SK-N-SH (cell line): ENCODE measurements around the gene PLCH1. TPM values are rescaled to one million over a fixed set of nuclear protein-coding genes. Genes with fewer than 3 reads are reported as not detected.

Experiments
- CTCF ChIA-PET: fragments of 300-600, 350-600 bp; formaldehyde crosslinking; extraction: SDS; loops from one replicate; lab custom pipeline; 2021; lab: Yijun Ruan, JAX
- POLR2A ChIA-PET: fragments of 350-600 bp; sonication (Branson Sonifier 250); formaldehyde crosslinking; extraction: SDS; loops from one replicate; lab custom pipeline; 2020; ENCODE audit warnings: antibody characterized with exemption, inconsistent platforms; lab: Yijun Ruan, JAX
- DNase-seq: peaks from one replicate; pipeline ENCODE4 v3.0.0; 2012
- H2AFZ ChIP-seq: fragments of 200-600 bp; sonication (generic); 2 replicates; pipeline ENCODE4 v1.8.1; 2016; ENCODE audit warnings: antibody characterized with exemption, mild to moderate bottlenecking, low read depth
- H3F3A ChIP-seq: fragments of 200-600 bp; sonication (generic); replicated peaks from 2 replicates; pipeline ENCODE3; 2016; ENCODE audit warnings: antibody characterized with exemption, mild to moderate bottlenecking; ENCODE audit not compliant: insufficient read depth
- H3K27ac ChIP-seq, 2 experiments: fragments of 200-500 bp in 1 of 2; fragments of 200-600 bp in 1 of 2; sonication (Bioruptor generic) in 1 of 2; sonication (generic), shearing (Covaris generic) in 1 of 2; 2 replicates each; pipeline versions ENCODE4 v1.5.1 to v1.6.1; 2014 to 2016; ENCODE audit warnings: low read depth in 2 of 2, inconsistent platforms in 1 of 2, low read length in 1 of 2, mild to moderate bottlenecking in 1 of 2, mixed read lengths in 1 of 2
- H3K27me3 ChIP-seq: fragments of 200-600 bp; sonication (generic), shearing (Covaris generic); 2 replicates; pipeline ENCODE4 v1.6.1; 2016; ENCODE audit warnings: mixed run types; ENCODE audit not compliant: insufficient read depth
- H3K36me3 ChIP-seq, 2 experiments: fragments of 200-500 bp in 1 of 2; fragments of 200-600 bp in 1 of 2; sonication (Bioruptor generic) in 1 of 2; sonication (generic) in 1 of 2; replicated peaks in 1 of 2; 2 replicates each; pipeline versions ENCODE3 to v1.5.1; 2014 to 2016; ENCODE audit warnings: low read length in 1 of 2, mild to moderate bottlenecking in 1 of 2; ENCODE audit not compliant: insufficient read depth in 2 of 2, control insufficient read depth in 1 of 2
- H3K4me1 ChIP-seq, 2 experiments: fragments of 200-500 bp in 1 of 2; fragments of 200-600 bp in 1 of 2; sonication (Bioruptor generic) in 1 of 2; sonication (generic), shearing (Covaris generic) in 1 of 2; 2 replicates each; pipeline versions ENCODE4 v1.5.1 to v1.6.1; 2014 to 2016; ENCODE audit warnings: low read depth in 1 of 2, low read length in 1 of 2, mixed run types in 1 of 2; ENCODE audit not compliant: insufficient read depth in 2 of 2, control insufficient read depth in 1 of 2
- H3K4me2 ChIP-seq: fragments of 200-600 bp; sonication (generic), shearing (Covaris generic); 2 replicates; pipeline ENCODE4 v1.6.1; 2017; ENCODE audit warnings: mixed run types
- H3K4me3 ChIP-seq, 2 experiments: fragments of 200-500 bp in 1 of 2; fragments of 200-600 bp in 1 of 2; sonication (Bioruptor generic) in 1 of 2; sonication (generic), shearing (Covaris generic) in 1 of 2; 2 replicates each; pipeline versions ENCODE4 v1.5.1 to v1.8.1; 2014 to 2016; ENCODE audit warnings: low read depth in 2 of 2, inconsistent platforms in 1 of 2, low read length in 1 of 2, mild to moderate bottlenecking in 1 of 2, mixed read lengths in 1 of 2, moderate library complexity in 1 of 2
- H3K79me2 ChIP-seq: fragments of 200-600 bp; sonication (generic); 2 replicates; pipeline ENCODE4 v1.8.1; 2017; ENCODE audit warnings: mild to moderate bottlenecking; ENCODE audit not compliant: insufficient read depth
- H3K9ac ChIP-seq: fragments of 200-600 bp; sonication (generic); 2 replicates; pipeline ENCODE4 v1.6.1; 2017; ENCODE audit warnings: mixed run types
- H3K9me2 ChIP-seq: fragments of 200-600 bp; sonication (generic); 2 replicates; pipeline ENCODE4 v1.6.1; 2017; ENCODE audit warnings: mixed run types
- H3K9me3 ChIP-seq: fragments of 200-600 bp; sonication (generic); 2 replicates; pipeline ENCODE4 v1.6.1; 2017; ENCODE audit warnings: mixed run types, mild to moderate bottlenecking, moderate library complexity
- H4K20me1 ChIP-seq: fragments of 200-600 bp; sonication (generic); 2 replicates; pipeline ENCODE4 v1.6.1; 2017; ENCODE audit warnings: mild to moderate bottlenecking, mixed run types; ENCODE audit not compliant: insufficient read depth
- CTCF ChIP-seq: fragments of 200-600 bp; sonication (generic); IDR thresholded peaks from 2 replicates; pipeline ENCODE4 v1.6.1; 2017; ENCODE audit warnings: antibody characterized with exemption, mild to moderate bottlenecking, moderate library complexity
- ELF1 ChIP-seq: IDR thresholded peaks from 2 replicates; pipeline ENCODE4 v1.4.0; 2012
- EZH2phosphoT487 ChIP-seq: fragments of 200-600 bp; sonication (generic); IDR thresholded peaks from 2 replicates; pipeline ENCODE4 v1.6.1; 2017; ENCODE audit warnings: low read depth, mixed run types, mild to moderate bottlenecking, antibody characterized with exemption, moderate library complexity, borderline replicate concordance
- FOXJ3 ChIP-seq: sonication (generic); formaldehyde crosslinking; IDR thresholded peaks from 2 replicates; pipeline ENCODE4 v1.5.1; 2020; ENCODE audit warnings: mild to moderate bottlenecking, missing genetic modification reagents
- FOXM1 ChIP-seq: IDR thresholded peaks from 2 replicates; pipeline ENCODE4 v1.4.0; 2012; ENCODE audit warnings: low read depth, mild to moderate bottlenecking
- GABPA ChIP-seq: IDR thresholded peaks from 2 replicates; pipeline ENCODE4 v1.4.0; 2012; ENCODE audit warnings: low read depth, mild to moderate bottlenecking
- MXI1 ChIP-seq: IDR thresholded peaks from 2 replicates; pipeline ENCODE4 v1.6.1; 2012; ENCODE audit warnings: mild to moderate bottlenecking, low read depth, low read length, improper control_type of control experiment
- NFIC ChIP-seq: IDR thresholded peaks from 2 replicates; pipeline ENCODE4 v1.4.0; 2012; ENCODE audit warnings: borderline replicate concordance
- POLR2AphosphoS5 ChIP-seq: IDR thresholded peaks from 2 replicates; pipeline ENCODE4 v1.6.1; 2012; ENCODE audit warnings: low read depth, low read length
- RAD21 ChIP-seq: IDR thresholded peaks from 2 replicates; pipeline ENCODE4 v1.6.1; 2012; ENCODE audit warnings: mild to moderate bottlenecking, low read length
- REST ChIP-seq: IDR thresholded peaks from 2 replicates; pipeline ENCODE4 v1.6.1; 2012; ENCODE audit warnings: mild to moderate bottlenecking, low read depth, low read length, moderate library complexity
- RFX5 ChIP-seq: IDR thresholded peaks from 2 replicates; pipeline ENCODE4 v1.6.1; 2012; ENCODE audit warnings: mild to moderate bottlenecking, improper control_type of control experiment, low read length
- RXRA ChIP-seq: IDR thresholded peaks from 2 replicates; pipeline ENCODE4 v1.4.0; 2012; ENCODE audit warnings: low read depth, mild to moderate bottlenecking, borderline replicate concordance
- SIN3A ChIP-seq: IDR thresholded peaks from 2 replicates; pipeline ENCODE4 v1.6.1; 2012; ENCODE audit warnings: low read depth, mild to moderate bottlenecking, low read length, moderate library complexity, borderline replicate concordance
- USF2 ChIP-seq: fragments of 150-350 bp; IDR thresholded peaks from 2 replicates; pipeline ENCODE4 v1.6.1; 2017; ENCODE audit warnings: antibody characterized with exemption, low read length, low read depth, borderline replicate concordance
- YY1 ChIP-seq: IDR thresholded peaks from 2 replicates; pipeline ENCODE4 v1.4.0; 2012; ENCODE audit warnings: low read depth, mild to moderate bottlenecking
- WGBS: methylation state at CpG from one replicate; pipeline ENCODE4 v1.1.6; 2017; ENCODE audit warnings: low lambda C conversion rate; 5-methylcytosine and 5-hydroxymethylcytosine counted together
- polyA plus RNA-seq, 3 experiments: library from polyadenylated mRNA; depleted of rRNA; stranded (reverse); fragments of >200 nt; gene quantifications; 2 replicates each; pipeline ENCODE4 v1.2.3, GENCODE V29; 2012
- TF ChIP-seq, protein P1 (sequence below): fragments of 150-350 bp; IDR thresholded peaks from 2 replicates; pipeline ENCODE4 v1.6.1; 2016; ENCODE audit warnings: mild to moderate bottlenecking, low read depth, low read length
- TF ChIP-seq, protein P2 (sequence below): IDR thresholded peaks from 2 replicates; pipeline ENCODE4; 2012

PLCH1 gene
- polyA plus RNA-seq, 1 of the 3 experiments (the other 2 are of a cell fraction), result 0.26 TPM

DNA sequence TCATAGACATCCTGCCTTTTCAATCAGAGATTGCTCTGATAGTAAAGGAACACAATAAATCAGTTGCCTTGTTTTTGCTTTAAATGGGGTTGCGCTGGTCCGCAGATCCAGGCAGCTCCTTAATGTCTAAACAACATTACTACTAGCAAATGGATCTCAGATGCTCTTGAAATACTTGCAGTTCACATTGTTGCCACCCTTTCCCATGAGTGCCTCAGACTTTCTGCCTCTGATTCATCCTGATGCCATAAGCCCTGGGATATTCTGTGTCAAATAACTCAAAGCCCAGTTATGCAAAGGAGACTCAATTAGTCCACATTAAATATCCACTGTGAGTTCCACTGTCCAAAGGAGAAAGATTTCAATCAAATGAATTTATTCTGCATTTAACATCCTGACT lies 196.7 kb downstream of the PLCH1 start (continued):
- no peak for TF ChIP-seq USF2

DNA sequence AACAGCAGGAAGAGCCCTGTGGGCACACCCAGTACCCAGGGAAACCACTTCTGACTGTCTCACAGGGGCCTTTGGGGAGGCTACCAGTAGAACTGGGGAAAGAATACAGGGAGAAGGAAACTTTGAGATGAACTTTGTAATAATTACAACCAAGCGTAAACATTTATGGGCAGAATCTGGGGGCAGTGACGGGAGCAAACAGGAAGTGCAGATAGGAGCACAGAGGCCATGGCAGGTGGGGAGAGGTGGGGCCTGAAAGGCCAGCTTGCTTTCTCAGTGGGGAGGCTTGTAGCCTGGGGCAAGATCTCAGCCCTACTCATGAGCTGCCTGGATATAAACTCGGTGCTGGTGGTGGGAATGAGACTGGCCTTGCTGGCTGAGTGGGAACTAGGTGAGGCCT lies 209.8 kb downstream of the PLCH1 start:
- TF ChIP-seq FOXJ3 (CRISPR knock-in tag) (no peak), POLR2AphosphoS5 (no peak), NFIC (no peak)
- ChIA-PET CTCF (no interaction called here), POLR2A (no interaction called here)
- Histone ChIP-seq H3K36me3 (no peaks in the 10 kb centered on the region), H3K27ac (no peak overlapping the region), H3K27me3 (no peaks in the 10 kb centered on the region), H3K9me2 (no peaks in the 10 kb centered on the region), H3K4me1 (no peaks in the 10 kb centered on the region), H3K79me2 (no peaks in the 10 kb centered on the region), H4K20me1 (no peaks in the 10 kb centered on the region), H3K4me2 (no peak overlapping the region), H3F3A (no peaks in the 10 kb centered on the region), H2AFZ (no peak overlapping the region), H3K9me3 (no peaks in the 10 kb centered on the region), H3K4me3 (no peak overlapping the region), H3K9ac (no peak overlapping the region)
- DNase-seq, result no peak
- 69% methylated on average over 2 of the region's 3 CpGs for WGBS

DNA sequence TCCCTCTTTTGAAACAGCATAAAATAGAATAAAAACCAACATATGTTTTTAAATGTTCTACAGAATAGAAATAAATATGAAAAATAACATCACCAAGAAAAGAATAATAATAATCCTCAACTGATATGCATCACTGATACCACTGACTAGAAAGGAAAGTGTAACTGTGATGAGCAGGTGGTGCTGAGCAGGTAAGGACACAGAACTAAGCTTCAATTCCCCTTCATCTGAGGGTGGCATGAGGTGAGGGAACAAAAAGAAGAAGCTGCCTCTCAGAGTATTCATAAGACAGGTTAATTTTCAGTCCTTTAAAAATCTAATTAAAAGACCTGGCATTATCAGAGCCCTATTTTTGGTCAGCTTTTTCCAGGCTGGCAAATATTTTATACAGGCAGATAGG lies 216.3 kb downstream of the PLCH1 start:
- Histone ChIP-seq H3K4me1 (no peaks in the 10 kb centered on the region), H2AFZ (no peak overlapping the region), H3K9me3 (no peaks in the 10 kb centered on the region), H3F3A (no peaks in the 10 kb centered on the region), H3K36me3 (no peaks in the 10 kb centered on the region), H3K79me2 (no peaks in the 10 kb centered on the region), H3K27ac (no peak overlapping the region), H3K9ac (no peak overlapping the region), H3K9me2 (no peaks in the 10 kb centered on the region), H3K4me3 (no peak overlapping the region), H3K4me2 (no peak overlapping the region), H4K20me1 (no peaks in the 10 kb centered on the region), H3K27me3 (no peaks in the 10 kb centered on the region)
- CTCF ChIA-PET, result no interaction called here
- no peak for DNase-seq
- POLR2A ChIA-PET, result no interaction called here
- no peak for TF ChIP-seq SIN3A
- TF ChIP-seq, protein P1, sequence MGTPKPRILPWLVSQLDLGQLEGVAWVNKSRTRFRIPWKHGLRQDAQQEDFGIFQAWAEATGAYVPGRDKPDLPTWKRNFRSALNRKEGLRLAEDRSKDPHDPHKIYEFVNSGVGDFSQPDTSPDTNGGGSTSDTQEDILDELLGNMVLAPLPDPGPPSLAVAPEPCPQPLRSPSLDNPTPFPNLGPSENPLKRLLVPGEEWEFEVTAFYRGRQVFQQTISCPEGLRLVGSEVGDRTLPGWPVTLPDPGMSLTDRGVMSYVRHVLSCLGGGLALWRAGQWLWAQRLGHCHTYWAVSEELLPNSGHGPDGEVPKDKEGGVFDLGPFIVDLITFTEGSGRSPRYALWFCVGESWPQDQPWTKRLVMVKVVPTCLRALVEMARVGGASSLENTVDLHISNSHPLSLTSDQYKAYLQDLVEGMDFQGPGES, result no peak
- no peak for TF ChIP-seq FOXM1
- no peak for TF ChIP-seq NFIC
- no peak for TF ChIP-seq ELF1
- TF ChIP-seq RFX5, result no peak
- TF ChIP-seq POLR2AphosphoS5, result no peak
- no peak for TF ChIP-seq YY1
- no peak for TF ChIP-seq RXRA
- no peak for TF ChIP-seq EZH2phosphoT487
- TF ChIP-seq CTCF, result no peak
- TF ChIP-seq RAD21, result no peak
- TF ChIP-seq GABPA, result no peak
- TF ChIP-seq FOXJ3 (CRISPR knock-in tag), result no peak
- TF ChIP-seq MXI1, result no peak
- no peak for TF ChIP-seq REST
- TF ChIP-seq, protein P2, sequence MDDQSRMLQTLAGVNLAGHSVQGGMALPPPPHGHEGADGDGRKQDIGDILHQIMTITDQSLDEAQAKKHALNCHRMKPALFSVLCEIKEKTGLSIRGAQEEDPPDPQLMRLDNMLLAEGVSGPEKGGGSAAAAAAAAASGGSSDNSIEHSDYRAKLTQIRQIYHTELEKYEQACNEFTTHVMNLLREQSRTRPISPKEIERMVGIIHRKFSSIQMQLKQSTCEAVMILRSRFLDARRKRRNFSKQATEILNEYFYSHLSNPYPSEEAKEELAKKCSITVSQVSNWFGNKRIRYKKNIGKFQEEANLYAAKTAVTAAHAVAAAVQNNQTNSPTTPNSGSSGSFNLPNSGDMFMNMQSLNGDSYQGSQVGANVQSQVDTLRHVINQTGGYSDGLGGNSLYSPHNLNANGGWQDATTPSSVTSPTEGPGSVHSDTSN, result no peak
